HS-27A (cell line): ENCODE results near the gene OTOP2.

Experiments
- DNase-seq: peaks from one replicate; pipeline ENCODE4 v3.0.0-alpha.2; 2012; ENCODE audit warnings: low read depth, missing footprints

OTOP2 gene

GRCh38 chr17:74925242-74925641 lies 1.2 kb downstream of the OTOP2 start:
- no peak for DNase-seq

GRCh38 chr17:74928786-74929185 lies 4.7 kb downstream of the OTOP2 start:
- no peak for DNase-seq

- DNase-seq: no peak
These were observed 6.5 kb downstream of the OTOP2 start for GRCh38 chr17:74930535-74931036.

DNA sequence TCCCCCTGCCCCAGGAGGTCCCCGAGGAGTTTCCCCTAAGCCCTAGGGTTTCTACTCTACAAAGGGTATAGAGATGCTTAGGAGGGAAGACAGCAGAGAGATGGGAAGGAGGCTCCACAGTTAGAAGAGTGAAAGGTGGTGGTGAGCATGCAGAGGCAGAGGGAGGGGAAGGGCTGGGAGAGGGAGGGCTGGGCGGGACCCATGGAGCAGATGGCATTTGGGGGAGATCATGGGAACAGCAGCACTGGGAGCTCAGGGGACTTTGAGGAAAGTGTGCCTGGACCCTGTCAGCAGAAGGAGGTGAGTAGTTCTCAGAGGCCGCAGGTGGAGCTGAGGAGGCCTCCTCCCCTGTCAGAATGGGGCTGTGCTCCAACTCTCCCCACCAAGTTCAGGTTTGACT lies 11.0 kb downstream of the OTOP2 start:
- DNase-seq: no peak

DNA sequence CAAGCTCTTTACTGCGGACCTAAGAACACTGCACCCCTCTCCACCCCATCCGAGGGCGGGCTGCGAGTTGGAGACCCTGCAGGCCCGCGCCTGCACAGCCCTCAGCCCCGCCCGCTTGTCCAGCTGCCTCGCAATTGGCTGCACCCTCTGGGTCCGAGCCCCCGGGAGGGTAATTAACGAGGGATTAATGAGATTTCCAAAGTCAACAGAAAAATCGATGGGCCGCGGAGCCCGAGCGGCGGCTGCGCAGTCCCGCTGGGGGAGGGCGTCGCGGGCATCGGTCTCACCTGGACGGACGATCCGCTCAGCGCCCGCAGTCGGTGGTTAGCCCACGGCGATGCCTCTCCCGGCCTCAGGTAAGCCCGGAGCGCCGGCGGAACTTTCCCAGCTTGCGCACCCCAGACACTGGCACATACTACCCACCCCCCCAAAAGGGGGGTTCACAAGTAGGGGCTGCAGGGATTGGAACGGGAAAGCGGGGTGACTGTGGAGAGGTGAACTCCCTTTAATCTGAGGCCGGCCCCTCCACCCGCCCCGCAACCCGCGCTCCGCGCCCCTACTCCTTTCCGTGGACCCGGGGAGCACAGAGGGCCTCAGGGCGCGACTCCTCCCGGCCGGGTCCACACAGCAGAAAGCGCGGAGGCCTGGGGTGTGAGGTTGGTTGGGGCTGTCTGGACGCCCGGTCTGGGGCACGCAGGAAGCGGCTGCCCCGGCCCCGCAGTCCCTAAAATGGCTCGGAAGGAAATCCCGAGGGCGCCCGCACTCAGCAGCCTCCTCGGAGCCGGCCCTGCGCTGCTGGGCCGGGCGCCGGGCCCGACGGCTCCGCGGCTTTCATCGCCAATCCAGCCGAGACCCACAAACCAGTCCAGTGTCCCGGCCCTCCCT lies 11.8 kb downstream of the OTOP2 start, which contains the start of gene OTOP3:
OTOP3 (plus strand) TSS at position 314 of the 885 bp plus-strand sequence; CDS start at position 338, 24 bp downstream.
- DNase-seq: no peak

DNA sequence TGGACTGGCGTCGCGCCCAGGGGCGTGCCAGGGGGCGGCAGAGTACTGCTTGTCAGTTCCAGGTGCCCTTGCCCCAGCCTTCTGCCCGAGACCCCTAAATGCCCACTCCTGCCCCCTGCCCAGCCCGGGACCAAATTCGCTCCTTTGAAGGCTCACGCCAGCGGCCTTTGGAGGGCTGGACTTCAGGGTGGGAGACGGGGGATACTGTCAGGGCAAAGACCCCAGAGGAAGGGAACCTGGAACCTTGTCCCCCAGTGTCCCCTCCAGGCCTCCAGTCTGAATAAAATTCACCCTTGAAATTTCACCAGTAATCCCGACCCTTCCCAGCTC lies 12.4 kb downstream of the OTOP2 start:
- DNase-seq: no peak

DNA sequence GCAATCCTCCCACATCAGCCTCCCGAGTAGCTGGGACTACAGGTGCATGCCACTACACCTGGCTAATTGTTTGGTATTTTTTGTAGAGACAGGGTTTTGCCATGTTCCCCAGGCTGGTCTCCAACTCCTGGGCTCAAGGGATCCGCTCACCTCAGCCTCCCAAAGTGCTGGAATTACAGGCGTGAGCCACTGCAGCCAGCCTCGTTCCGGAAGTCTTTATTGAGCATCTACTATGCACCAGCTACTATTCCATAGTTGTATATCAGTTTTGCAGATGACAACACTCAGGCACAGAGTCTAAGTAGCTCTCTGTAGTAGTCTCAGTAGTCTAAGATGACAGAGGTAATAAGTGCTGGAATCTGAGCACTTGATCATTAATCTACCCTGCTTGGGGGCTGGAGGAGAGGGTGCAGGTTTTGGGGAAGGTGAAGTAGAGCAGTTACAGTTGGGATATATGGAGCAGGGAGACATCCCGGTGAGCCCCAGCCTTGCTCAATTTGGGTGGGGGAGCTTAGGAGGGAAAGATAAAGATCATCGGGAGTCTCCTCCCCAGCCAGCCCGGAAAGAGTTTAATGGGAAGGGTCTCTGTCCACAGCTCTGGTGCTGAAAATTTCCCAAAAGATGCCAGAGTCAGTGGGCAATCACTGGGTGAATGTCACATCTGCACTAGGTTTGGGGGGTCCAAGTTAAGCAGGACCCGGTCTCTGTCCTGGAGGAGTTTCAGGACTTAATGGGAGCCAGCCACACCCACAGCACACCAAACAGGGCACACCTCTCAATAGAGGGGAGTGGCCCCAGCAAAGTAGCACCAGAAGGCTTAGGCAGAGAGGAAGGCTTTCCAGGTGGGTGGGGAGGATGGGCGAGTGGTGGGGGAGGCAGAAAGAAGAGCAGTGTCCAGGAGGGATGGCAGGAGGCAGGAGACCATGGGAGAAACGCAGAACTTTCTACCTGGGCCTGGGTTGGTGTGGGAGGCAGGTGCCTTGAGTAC lies 13.3 kb downstream of the OTOP2 start:
- no peak for DNase-seq

- no peak for DNase-seq
These were observed 14.3 kb downstream of the OTOP2 start for GRCh38 chr17:74938194-74938950.

GRCh38 chr17:74939534-74939933 lies 15.5 kb downstream of the OTOP2 start:
- no peak for DNase-seq

DNA sequence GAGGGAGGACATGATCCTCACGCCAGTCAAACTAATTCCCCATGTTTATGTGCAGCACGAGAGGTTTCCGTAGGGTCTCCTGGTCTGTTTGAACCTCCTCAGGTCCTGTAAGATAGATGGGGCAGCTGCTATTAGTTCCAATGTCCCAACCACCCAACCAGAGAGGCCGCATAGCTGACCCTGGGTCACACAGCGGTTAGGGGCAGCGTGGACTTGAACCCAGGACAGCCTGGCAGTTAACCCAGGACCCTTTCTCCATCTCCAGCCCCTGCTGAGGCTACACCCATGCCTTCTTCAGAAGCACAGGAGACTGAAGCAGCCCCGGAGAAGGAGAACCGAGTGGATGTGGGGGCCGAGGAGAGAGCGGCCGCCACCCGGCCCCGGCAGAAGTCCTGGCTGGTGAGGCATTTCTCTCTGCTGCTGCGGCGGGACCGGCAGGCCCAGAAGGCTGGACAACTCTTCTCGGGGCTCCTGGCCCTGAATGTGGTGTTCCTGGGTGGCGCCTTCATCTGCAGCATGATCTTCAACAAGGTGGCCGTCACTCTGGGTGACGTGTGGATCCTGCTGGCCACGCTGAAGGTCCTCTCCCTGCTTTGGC lies 17.2 kb downstream of the OTOP2 start:
- no peak for DNase-seq

GRCh38 chr17:74943808-74944522 lies 19.9 kb downstream of the OTOP2 start:
- DNase-seq: no peak

GRCh38 chr17:74945543-74945942 lies 21.5 kb downstream of the OTOP2 start:
- no peak for DNase-seq

GRCh38 chr17:74946641-74947040 lies 22.6 kb downstream of the OTOP2 start:
- DNase-seq: no peak

DNA sequence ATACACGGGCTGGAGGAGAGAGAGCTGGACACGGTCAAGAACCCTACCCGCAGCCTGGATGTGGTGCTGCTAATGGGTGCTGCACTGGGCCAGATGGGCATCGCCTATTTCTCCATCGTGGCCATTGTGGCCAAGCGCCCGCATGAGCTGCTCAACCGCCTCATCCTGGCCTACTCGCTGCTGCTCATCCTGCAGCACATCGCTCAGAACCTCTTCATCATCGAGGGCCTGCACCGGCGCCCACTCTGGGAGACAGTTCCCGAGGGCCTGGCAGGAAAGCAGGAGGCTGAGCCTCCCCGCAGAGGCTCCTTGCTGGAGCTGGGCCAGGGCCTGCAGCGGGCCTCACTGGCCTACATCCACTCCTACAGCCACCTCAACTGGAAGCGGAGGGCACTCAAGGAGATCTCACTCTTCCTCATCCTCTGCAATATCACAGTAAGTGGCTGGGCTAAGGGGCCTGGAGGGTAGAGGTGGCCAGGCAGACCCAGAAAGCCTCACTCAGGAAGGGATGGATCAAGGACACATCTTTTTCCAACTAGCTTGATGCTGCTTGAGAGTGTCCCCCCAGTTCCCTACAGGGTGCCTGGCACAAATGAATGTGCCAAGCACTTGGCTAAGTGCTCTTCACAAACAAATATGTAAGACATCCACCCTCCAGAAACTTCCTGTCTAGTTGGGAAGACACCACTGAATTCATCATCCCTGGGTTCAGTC lies 23.1 kb downstream of the OTOP2 start:
- DNase-seq: no peak

- no peak for DNase-seq
These were observed 25.5 kb downstream of the OTOP2 start for GRCh38 chr17:74949455-74950115.

DNA sequence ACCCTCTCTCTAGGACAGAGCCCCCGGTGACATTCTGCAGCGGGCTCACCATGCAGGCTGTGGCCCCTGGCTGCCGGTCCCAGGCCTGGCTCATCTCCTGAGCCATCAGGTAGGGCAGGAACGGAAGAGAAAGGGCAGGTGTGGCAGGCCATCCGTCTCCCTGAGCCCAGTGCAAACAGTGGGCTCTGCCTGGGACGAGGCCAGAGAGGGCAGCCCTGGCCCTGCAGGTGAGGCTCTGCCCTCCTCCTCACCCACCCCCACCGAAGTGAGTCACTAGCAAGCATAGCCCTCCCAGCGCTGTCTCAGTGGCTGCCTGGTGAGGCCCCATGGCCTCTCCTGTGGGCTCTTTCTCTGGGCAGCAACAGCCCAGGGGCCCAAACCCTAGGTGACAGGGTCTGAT lies 26.1 kb downstream of the OTOP2 start:
- DNase-seq: no peak

DNA sequence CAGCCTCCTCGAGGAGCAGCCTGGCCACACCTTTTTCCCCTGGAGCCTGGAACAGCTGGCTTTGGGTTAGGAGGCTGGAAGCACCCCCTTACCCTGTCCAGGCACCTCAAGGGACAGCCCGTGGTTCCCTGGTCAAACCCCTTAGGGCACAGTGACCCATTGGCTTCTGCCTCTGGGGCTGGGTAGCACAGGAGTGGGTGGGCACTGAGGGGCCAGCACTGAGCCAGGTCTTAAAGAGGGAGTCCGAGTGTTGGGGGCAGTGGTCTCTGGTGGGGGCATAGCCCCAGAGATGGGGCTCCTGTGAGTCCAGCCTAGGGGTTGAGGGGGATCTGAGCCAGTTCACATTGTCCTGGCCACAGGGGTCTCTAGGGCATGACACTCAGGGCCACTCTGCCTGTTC lies 27.0 kb downstream of the OTOP2 start:
- DNase-seq: no peak

DNA sequence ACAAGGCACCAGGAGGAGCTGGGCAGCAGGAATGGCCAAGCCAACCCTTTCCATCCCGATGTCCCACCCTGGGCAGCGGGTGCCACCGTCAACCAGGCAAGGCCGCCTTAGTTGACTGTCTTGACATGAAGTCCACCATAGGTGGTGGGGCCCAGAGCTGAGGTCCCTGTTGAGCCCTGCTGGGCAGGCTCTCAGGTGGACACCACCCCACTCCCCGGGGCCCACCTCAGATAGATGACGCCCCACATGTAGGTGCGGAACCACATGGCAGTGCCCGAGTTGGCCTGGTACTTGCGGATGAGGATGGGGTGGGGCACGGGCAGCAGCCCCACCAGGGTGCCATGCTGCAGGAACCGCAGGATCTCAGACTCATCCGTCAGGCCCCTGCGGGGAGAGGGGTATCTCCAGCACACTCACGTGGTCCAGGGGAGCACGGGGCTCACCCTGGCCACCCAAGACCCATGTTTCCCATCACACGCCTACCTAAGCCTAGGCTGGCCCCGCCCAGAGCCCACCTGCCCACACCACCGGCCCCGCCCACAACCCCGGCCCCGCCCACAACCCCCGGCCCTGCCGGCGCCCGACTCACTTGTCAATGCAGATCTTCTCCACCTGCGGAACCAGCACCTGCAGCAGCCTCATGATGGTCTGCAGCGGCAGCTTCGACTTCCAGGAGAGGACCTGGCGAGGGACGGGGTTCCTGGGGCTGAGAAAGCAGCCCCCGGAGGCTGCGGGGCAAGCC lies 27.8 kb downstream of the OTOP2 start:
- no peak for DNase-seq
